IMR-90 (cell line): Measurements from ENCODE around the gene COL9A2. TPM values are rescaled to one million over a fixed set of nuclear protein-coding genes. Genes with fewer than 3 reads are reported as not detected.
A peak's percentile ranks its signal among the peaks of the same experiment; 100 is the strongest.

Experiments used
- ATAC-seq: fragments of 200-7000 bp; cut with Tn5 transposase; 2 replicates; pipeline ENCODE4 v1.9.1; 2020; ENCODE audit warnings: low read depth, mild to moderate bottlenecking, moderate library complexity
- BruUV-seq: library from RNA; stranded (reverse); fragments of 400-500 nt; replicated peaks from 2 replicates; lab custom pipeline; 2021; lab: Mats Ljungman, UMichigan
- CTCF ChIA-PET: fragments of 300-600 bp; formaldehyde crosslinking; extraction: SDS; loops from one replicate; lab custom pipeline; 2021; ENCODE audit warnings: antibody characterized with exemption; lab: Yijun Ruan, JAX
- POLR2A ChIA-PET: fragments of 300-600 bp; sonication (Branson Sonifier 250); formaldehyde crosslinking; loops from one replicate; lab custom pipeline; 2022; ENCODE audit warnings: antibody characterized with exemption; ENCODE audit not compliant: unreplicated experiment; lab: Charles Lee
- DNase-seq: peaks from one replicate; pipeline ENCODE4 v3.0.0; 2013
- H2AFZ ChIP-seq: replicated peaks from 2 replicates; pipeline ENCODE3; 2013; ENCODE audit warnings: low read length, mild to moderate bottlenecking; ENCODE audit not compliant: poor library complexity
- H2AK5ac ChIP-seq: 2 replicates; pipeline ENCODE4 v1.6.1; 2013; ENCODE audit warnings: low read depth, low read length, inconsistent platforms
- H2AK9ac ChIP-seq: replicated peaks from 2 replicates; pipeline ENCODE3; 2013; ENCODE audit warnings: mild to moderate bottlenecking, low read depth, low read length, moderate library complexity; ENCODE audit not compliant: poor library complexity
- H2BK120ac ChIP-seq: 2 replicates; pipeline ENCODE4 v1.6.1; 2013; ENCODE audit warnings: low read depth, low read length, inconsistent platforms
- H2BK15ac ChIP-seq: 3 replicates; pipeline ENCODE4 v1.6.1; 2013; ENCODE audit warnings: low read depth, low read length, inconsistent platforms
- H2BK20ac ChIP-seq: 2 replicates; pipeline ENCODE4 v1.6.1; 2013; ENCODE audit warnings: low read depth, mild to moderate bottlenecking, inconsistent platforms, low read length, moderate library complexity
- H2BK5ac ChIP-seq: 2 replicates; pipeline ENCODE4 v1.6.1; 2013; ENCODE audit warnings: mild to moderate bottlenecking, low read depth, low read length, inconsistent platforms; ENCODE audit not compliant: poor library complexity, severe bottlenecking
- H3K14ac ChIP-seq: replicated peaks from 2 replicates; pipeline ENCODE4 v1.6.1; 2013; ENCODE audit warnings: low read depth, low read length, inconsistent platforms
- H3K18ac ChIP-seq: 2 replicates; pipeline ENCODE4 v1.6.1; 2013; ENCODE audit warnings: low read depth, low read length, control low read depth
- H3K23ac ChIP-seq: 2 replicates; pipeline ENCODE4 v1.6.1; 2013; ENCODE audit warnings: low read depth, low read length, inconsistent platforms
- H3K27ac ChIP-seq: 2 replicates; pipeline ENCODE4 v1.5.1; 2013; ENCODE audit warnings: mild to moderate bottlenecking, control low read depth, low read length; ENCODE audit not compliant: insufficient read depth
- H3K27me3 ChIP-seq: 2 replicates; pipeline ENCODE4 v1.6.1; 2013; ENCODE audit warnings: low read length; ENCODE audit not compliant: control insufficient read depth, insufficient read depth
- H3K36me3 ChIP-seq: 2 replicates; pipeline ENCODE4 v1.6.1; 2013; ENCODE audit warnings: low read length, mixed read lengths; ENCODE audit not compliant: control insufficient read depth, insufficient read depth
- H3K4ac ChIP-seq: 2 replicates; pipeline ENCODE4 v1.6.1; 2013; ENCODE audit warnings: low read depth, low read length, inconsistent platforms
- H3K4me1 ChIP-seq: 2 replicates; pipeline ENCODE4 v1.6.1; 2013; ENCODE audit warnings: low read length, mixed read lengths; ENCODE audit not compliant: control insufficient read depth, insufficient read depth
- H3K4me2 ChIP-seq: 2 replicates; pipeline ENCODE4 v1.6.1; 2013; ENCODE audit warnings: low read depth, mild to moderate bottlenecking, control low read depth, low read length, moderate library complexity
- H3K4me3 ChIP-seq: 2 replicates; pipeline ENCODE4 v1.5.1; 2013; ENCODE audit warnings: low read depth, mild to moderate bottlenecking, control low read depth, low read length, moderate library complexity; ENCODE audit not compliant: insufficient read depth
- H3K56ac ChIP-seq: 2 replicates; pipeline ENCODE4 v1.6.1; 2013; ENCODE audit warnings: low read length, inconsistent platforms; ENCODE audit not compliant: insufficient read depth; ENCODE audit errors: extremely low read depth
- H3K79me1 ChIP-seq, 2 experiments: 2 replicates each; pipeline ENCODE4 v1.6.1; 2013; ENCODE audit warnings: low read length in 2 of 2, inconsistent platforms in 1 of 2, low read depth in 1 of 2
- H3K9ac ChIP-seq: 2 replicates; pipeline ENCODE4 v1.6.1; 2013; ENCODE audit warnings: low read depth, low read length, control low read depth
- H3K9me1 ChIP-seq: 2 replicates; pipeline ENCODE4 v1.6.1; 2013; ENCODE audit warnings: low read length, inconsistent platforms; ENCODE audit not compliant: insufficient read depth
- H3K9me3 ChIP-seq: 2 replicates; pipeline ENCODE4 v1.6.1; 2013; ENCODE audit warnings: low read length; ENCODE audit not compliant: control insufficient read depth, insufficient read depth
- H4K20me1 ChIP-seq: 2 replicates; pipeline ENCODE4 v1.6.1; 2013; ENCODE audit warnings: low read length, inconsistent platforms; ENCODE audit not compliant: insufficient read depth
- H4K5ac ChIP-seq: 2 replicates; pipeline ENCODE4 v1.6.1; 2013; ENCODE audit warnings: mild to moderate bottlenecking, low read depth, low read length, control low read depth
- H4K8ac ChIP-seq, 2 experiments: 2 replicates each; pipeline ENCODE4 v1.6.1; 2013; ENCODE audit warnings: low read depth in 2 of 2, low read length in 2 of 2, control low read depth in 1 of 2, inconsistent platforms in 1 of 2
- H4K91ac ChIP-seq: 2 replicates; pipeline ENCODE4 v1.6.1; 2013; ENCODE audit warnings: low read depth, low read length, inconsistent platforms; ENCODE audit not compliant: insufficient read depth
- CEBPB ChIP-seq: IDR thresholded peaks from 2 replicates; pipeline ENCODE4 v1.6.1; 2012; ENCODE audit warnings: low read depth, low read length, improper control_type of control experiment
- FOS ChIP-seq: fragments of 150-350 bp; IDR thresholded peaks from 2 replicates; pipeline ENCODE4 v1.6.1; 2016; ENCODE audit warnings: low read depth, low read length
- MAZ ChIP-seq: IDR thresholded peaks from 2 replicates; pipeline ENCODE4 v1.6.1; 2012; ENCODE audit warnings: low read depth, mild to moderate bottlenecking, low read length, improper control_type of control experiment, moderate library complexity, borderline replicate concordance
- NFE2L2 ChIP-seq: fragments of 150-350 bp; IDR thresholded peaks from 2 replicates; pipeline ENCODE4 v1.6.1; 2016; ENCODE audit warnings: low read depth, mild to moderate bottlenecking, low read length
- RAD21 ChIP-seq: IDR thresholded peaks from 2 replicates; pipeline ENCODE4 v1.6.1; 2012; ENCODE audit warnings: low read length, improper control_type of control experiment
- RCOR1 ChIP-seq: IDR thresholded peaks from 2 replicates; pipeline ENCODE4 v1.6.1; 2012; ENCODE audit warnings: mild to moderate bottlenecking, low read length, improper control_type of control experiment; ENCODE audit not compliant: insufficient replicate concordance
- RFX5 ChIP-seq: IDR thresholded peaks from 2 replicates; pipeline ENCODE4 v1.8.0; 2012; ENCODE audit warnings: low read depth, mild to moderate bottlenecking, low read length, moderate library complexity
- WGBS, 2 experiments: methylation state at CpG; one replicate each; pipeline versions ENCODE4 v1.1.5 to v1.1.7; 2013; ENCODE audit warnings: missing lambda C conversion rate in 2 of 2; ENCODE audit not compliant: insufficient read length in 1 of 2; ENCODE audit errors: extremely low coverage in 2 of 2; 5-methylcytosine and 5-hydroxymethylcytosine counted together
- dilution Hi-C: fragments of 300-500 bp; cut with HindIII; formaldehyde crosslinking; loops from one replicate; pipeline ENCODE4 v1.14.3; 2018; ENCODE audit warnings: low sequenced_read_pairs; ENCODE audit not compliant: unreplicated experiment
- in situ Hi-C: fragments of 300-500 bp; cut with MboI; formaldehyde crosslinking; loops from 3 replicates; pipeline ENCODE4 v1.14.3; 2019; ENCODE audit warnings: low sequenced_read_pairs, inconsistent platforms, mixed read lengths
- intact Hi-C: fragments of 100-400 bp; cut with micrococcal nuclease; formaldehyde crosslinking; loops from 2 replicates; pipeline ENCODE4 v1.10.0; 2022
- polyA plus RNA-seq, 3 experiments: library from polyadenylated mRNA; depleted of rRNA; stranded (reverse); fragments of >200 nt; gene quantifications; 2 replicates each; pipeline ENCODE4 v1.2.3, GENCODE V29; 2012; ENCODE audit warnings: low replicate concordance in 1 of 3
- total RNA-seq: library from RNA; depleted of rRNA; stranded (reverse); fragments of >200 nt; gene quantifications from 2 replicates; pipeline ENCODE4 v1.2.3, GENCODE V29; 2012
- TF ChIP-seq, protein P1 (sequence below): fragments of 150-350 bp; IDR thresholded peaks from 2 replicates; pipeline ENCODE4 v1.6.1; 2016; ENCODE audit warnings: low read depth, mild to moderate bottlenecking, low read length, moderate library complexity, borderline replicate concordance

Gene COL9A2
- total and polyA plus RNA-seq, 2 of the 4 experiments (the other 2 are of a cell fraction): 0.90 to 1.6 TPM

DNA sequence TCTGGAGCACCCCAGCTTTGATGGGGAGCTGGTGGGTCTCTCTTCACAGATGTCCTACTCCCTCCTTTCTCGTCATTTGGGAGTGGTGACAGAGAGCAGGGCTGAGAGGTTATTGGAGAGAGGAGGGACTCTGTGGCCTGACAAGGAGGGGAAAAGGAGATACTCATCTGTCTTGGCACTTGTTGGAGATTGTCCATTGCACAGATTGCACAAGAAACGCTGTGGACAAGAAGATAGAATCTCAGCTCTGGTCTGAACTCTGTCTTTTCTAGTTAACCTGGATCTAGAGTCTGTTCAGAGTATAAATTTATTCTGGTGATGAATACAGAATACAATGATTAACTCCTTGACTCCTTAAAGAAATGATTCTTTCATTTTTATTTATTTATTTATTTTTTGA is 34.0 kb upstream of the COL9A2 start:
- Histone ChIP-seq H2BK5ac (no peak overlapping the region), H3K4ac (no peak overlapping the region), H3K4me1 (no peaks in the 10 kb centered on the region), H4K5ac (no peak overlapping the region), H2BK15ac (no peak overlapping the region), H3K4me3 (no peak overlapping the region), H2BK120ac (no peak overlapping the region), H2AFZ (peak overlapping the region; percentile 23), H3K79me1 (no peaks in the 10 kb centered on the region), H3K9ac (no peak overlapping the region), H3K14ac (no peak overlapping the region), H3K56ac (no peak overlapping the region), H2BK20ac (no peak overlapping the region), H3K9me1 (no peaks in the 10 kb centered on the region), H3K23ac (no peak overlapping the region), H2AK5ac (no peak overlapping the region), H3K27me3 (peaks cover 7% of the 10 kb centered on the region; the same call in 1 of the 2 replicates), H3K36me3 (no peaks in the 10 kb centered on the region), H2AK9ac (no peak overlapping the region), H3K18ac (no peak overlapping the region), H3K4me2 (no peak overlapping the region), H4K8ac (no peak overlapping the region), H4K91ac (no peak overlapping the region), H4K20me1 (no peaks in the 10 kb centered on the region), H3K9me3 (no peaks in the 10 kb centered on the region), H3K27ac (no peak overlapping the region)
- intact Hi-C loops (no loop called here), in situ Hi-C loops (no loop called here), dilution Hi-C loops (no loop called here)
- ChIA-PET POLR2A (no interaction called here), CTCF (interaction anchor here (1.5 kb wide), 1 partner anchor 13 kb away, joined by 3 read pairs; no protein-coding TSS in a partner anchor)
- DNase-seq: no peak
- no TSS peak for BruUV-seq
- WGBS, 2 experiments: no CpG with 5 or more reads among the region's 2 CpGs
- no peak for ATAC-seq
- TF ChIP-seq CEBPB (no peak), RFX5 (no peak), NFE2L2 (no peak), MAZ (no peak), RAD21 (no peak), FOS (no peak), RCOR1 (no peak)
- TF ChIP-seq, protein P1, sequence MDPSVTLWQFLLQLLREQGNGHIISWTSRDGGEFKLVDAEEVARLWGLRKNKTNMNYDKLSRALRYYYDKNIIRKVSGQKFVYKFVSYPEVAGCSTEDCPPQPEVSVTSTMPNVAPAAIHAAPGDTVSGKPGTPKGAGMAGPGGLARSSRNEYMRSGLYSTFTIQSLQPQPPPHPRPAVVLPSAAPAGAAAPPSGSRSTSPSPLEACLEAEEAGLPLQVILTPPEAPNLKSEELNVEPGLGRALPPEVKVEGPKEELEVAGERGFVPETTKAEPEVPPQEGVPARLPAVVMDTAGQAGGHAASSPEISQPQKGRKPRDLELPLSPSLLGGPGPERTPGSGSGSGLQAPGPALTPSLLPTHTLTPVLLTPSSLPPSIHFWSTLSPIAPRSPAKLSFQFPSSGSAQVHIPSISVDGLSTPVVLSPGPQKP: no peak
